Inferior parietal cortex (tissue), 1 donor: ENCODE results near the gene SORT1.

Experiments used
- DNase-seq: peaks from one replicate; pipeline ENCODE4 v3.0.0-alpha.2; 2016; ENCODE audit errors: extremely low spot score

Gene SORT1

GRCh38 chr1:109274533-109275476, 122.9 kb downstream of the SORT1 start:
- DNase-seq, result no peak

- DNase-seq, result no peak
These were observed 124.0 kb downstream of the SORT1 start for GRCh38 chr1:109273570-109274288.

- DNase-seq, result no peak
These were observed 124.7 kb downstream of the SORT1 start for GRCh38 chr1:109272831-109273547.

GRCh38 chr1:109272021-109272799, 125.5 kb downstream of the SORT1 start:
- no peak for DNase-seq

GRCh38 chr1:109271458-109271857, 126.3 kb downstream of the SORT1 start:
- DNase-seq, result no peak

GRCh38 chr1:109270623-109271317, 126.9 kb downstream of the SORT1 start:
- DNase-seq, result no peak

GRCh38 chr1:109269981-109270622, 127.6 kb downstream of the SORT1 start:
- DNase-seq, result no peak

GRCh38 chr1:109269212-109269980, 128.3 kb downstream of the SORT1 start:
- DNase-seq, result no peak

GRCh38 chr1:109268431-109269211, 129.1 kb downstream of the SORT1 start:
- no peak for DNase-seq

GRCh38 chr1:109267743-109268300, 129.9 kb downstream of the SORT1 start:
- DNase-seq, result no peak

- no peak for DNase-seq
These were observed 130.8 kb downstream of the SORT1 start for GRCh38 chr1:109266965-109267364.

- DNase-seq, result no peak
These were observed 131.9 kb downstream of the SORT1 start for GRCh38 chr1:109265741-109266330.

- DNase-seq, result no peak
These were observed 132.7 kb downstream of the SORT1 start for GRCh38 chr1:109265016-109265415.

- no peak for DNase-seq
These were observed 133.4 kb downstream of the SORT1 start for GRCh38 chr1:109264379-109264755.

GRCh38 chr1:109263597-109264378, 133.9 kb downstream of the SORT1 start:
- no peak for DNase-seq

- DNase-seq, result no peak
These were observed 134.5 kb downstream of the SORT1 start for GRCh38 chr1:109263234-109263596.
